WI38 (cell line): ENCODE results near the gene RUNX1.

Source experiments
- H3K4me3 ChIP-seq: 2 replicates; pipeline ENCODE4 v1.5.1; 2011; ENCODE audit warnings: low read depth, mild to moderate bottlenecking, control low read depth, low read length
- CTCF ChIP-seq: IDR thresholded peaks from 2 replicates; pipeline ENCODE4 v1.5.1; 2012; ENCODE audit warnings: low read depth, mild to moderate bottlenecking, control low read depth, low read length

Gene RUNX1

GRCh38 chr21:35044770-35045541 lies 4.1 kb downstream of the RUNX1 start:
- H3K4me3 ChIP-seq, result no peak overlapping the region
- no peak for TF ChIP-seq CTCF

GRCh38 chr21:35044128-35044527 lies 5.0 kb downstream of the RUNX1 start:
- no peak for TF ChIP-seq CTCF
- H3K4me3 ChIP-seq, result no peak overlapping the region

- TF ChIP-seq CTCF, result no peak
- no peak overlapping the region for H3K4me3 ChIP-seq
Measured at GRCh38 chr21:35043549-35043948, 5.6 kb downstream of the RUNX1 start.

GRCh38 chr21:35042836-35043235 lies 6.3 kb downstream of the RUNX1 start:
- H3K4me3 ChIP-seq, result no peak overlapping the region
- no peak for TF ChIP-seq CTCF

- no peak for TF ChIP-seq CTCF
- H3K4me3 ChIP-seq, result no peak overlapping the region
Measured at GRCh38 chr21:35041881-35042280, 7.2 kb downstream of the RUNX1 start.

GRCh38 chr21:35041122-35041521 lies 8.0 kb downstream of the RUNX1 start:
- H3K4me3 ChIP-seq, result no peak overlapping the region
- TF ChIP-seq CTCF, result no peak

- no peak for TF ChIP-seq CTCF
- H3K4me3 ChIP-seq, result no peak overlapping the region
Measured at GRCh38 chr21:35039595-35040289, 9.4 kb downstream of the RUNX1 start.
